Activated CD4-positive, alpha-beta T cell treated with anti-CD3 and anti-CD28 coated beads for 4 hours (primary cell): ENCODE results near the gene GFY.
"Not testable (repeated sequence)": the region's sequence is repeated elsewhere in the genome, so short reads cannot be mapped to it uniquely, and the experiment has no call there.

Experiments
- DNase-seq, 2 donors: peaks; one replicate each; pipeline ENCODE4 v3.0.0-alpha.2; 2020

The GFY gene

GRCh38 chr19:49430172-49430677 is 5.0 kb downstream of the GFY start:
- DNase-seq = no peak

- DNase-seq = no peak
Measured at GRCh38 chr19:49430678-49431329, 5.6 kb downstream of the GFY start.

- no peak for DNase-seq
Measured at GRCh38 chr19:49431330-49431749, 6.2 kb downstream of the GFY start.

GRCh38 chr19:49432141-49433073 is 7.2 kb downstream of the GFY start:
- DNase-seq = no peak

GRCh38 chr19:49433240-49433901 is 8.2 kb downstream of the GFY start:
- DNase-seq = no peak

- no peak for DNase-seq
Measured at GRCh38 chr19:49434907-49435583, 9.9 kb downstream of the GFY start.

GRCh38 chr19:49435670-49436069 is 10.5 kb downstream of the GFY start:
- no peak for DNase-seq

- peak; percentile 49 to 58 for DNase-seq
Measured at GRCh38 chr19:49436381-49437017, 11.3 kb downstream of the GFY start.

GRCh38 chr19:49437231-49437630 is 12.0 kb downstream of the GFY start:
- no peak for DNase-seq

GRCh38 chr19:49438261-49438660 is 13.1 kb downstream of the GFY start:
- no peak for DNase-seq

- DNase-seq = no peak
Measured at GRCh38 chr19:49439836-49440235, 14.6 kb downstream of the GFY start.

GRCh38 chr19:49440439-49441209 is 15.4 kb downstream of the GFY start:
- DNase-seq = no peak

- peak; percentile 37 to 43 for DNase-seq
Measured at GRCh38 chr19:49441210-49441959, 16.2 kb downstream of the GFY start, which contains the start of gene SLC17A7. Gene SLC17A7 (minus strand): TSS chr19:49441527. CDS start chr19:49441379, 148 bp downstream.

- no peak for DNase-seq
Measured at GRCh38 chr19:49441960-49442350, 16.8 kb downstream of the GFY start.

GRCh38 chr19:49442354-49442753 is 17.2 kb downstream of the GFY start:
- no peak for DNase-seq

- DNase-seq = peak; percentile 43 to 52
Measured at GRCh38 chr19:49442771-49443365, 17.7 kb downstream of the GFY start.

GRCh38 chr19:49443366-49444099 is 18.3 kb downstream of the GFY start:
- DNase-seq = peak; percentile 92

- DNase-seq = not testable (repeated sequence)
Measured at GRCh38 chr19:49444100-49444700, 19.0 kb downstream of the GFY start.

GRCh38 chr19:49445997-49446396 is 20.8 kb downstream of the GFY start:
- DNase-seq = no peak
